Testis (tissue), 3 donors: Measurements from ENCODE around the gene TP73. TPM values are rescaled to one million over a fixed set of nuclear protein-coding genes. Genes with fewer than 3 reads are reported as not detected.

Source experiments
- DNase-seq: peaks from one replicate; pipeline ENCODE4 v3.0.0-alpha.2; 2019
- H3K27ac ChIP-seq, 2 donors: fragments of 200-600 bp; sonication (generic); one replicate each; pipeline ENCODE4 v1.5.1; 2019
- H3K27me3 ChIP-seq: fragments of 200-600 bp; sonication (generic); one replicate; pipeline ENCODE4 v1.5.1; 2019
- H3K36me3 ChIP-seq: fragments of 200-600 bp; sonication (generic); one replicate; pipeline ENCODE4 v1.5.1; 2017; ENCODE audit warnings: low read depth; ENCODE audit errors: missing control alignments
- H3K4me1 ChIP-seq: fragments of 200-600 bp; sonication (generic); one replicate; pipeline ENCODE4 v1.5.1; 2019
- H3K4me3 ChIP-seq, 2 donors: fragments of 200-600 bp; sonication (generic); one replicate each; pipeline ENCODE4 v1.5.1; 2017 to 2019
- H3K9me3 ChIP-seq: fragments of 200-600 bp; sonication (generic); one replicate; pipeline ENCODE4 v1.5.1; 2017
- CTCF ChIP-seq, 3 experiments: fragments of 450-650 bp in 2 of 3; fragments of 200-600 bp in 1 of 3; sonication (generic) in 1 of 3; IDR thresholded peaks; one replicate each; pipeline ENCODE4 v1.5.1; 2016 to 2019; ENCODE audit warnings: antibody characterized with exemption in 3 of 3, mild to moderate bottlenecking in 2 of 3, moderate library complexity in 1 of 3
- POLR2A ChIP-seq: fragments of 450-650 bp; IDR thresholded peaks from one replicate; pipeline ENCODE4 v1.6.1; 2017; ENCODE audit warnings: antibody characterized with exemption, mild to moderate bottlenecking, moderate library complexity
- WGBS, 2 donors: methylation state at CpG; one replicate each; pipeline ENCODE4 v1.1.5; 2018; 5-methylcytosine and 5-hydroxymethylcytosine counted together
- intact Hi-C: fragments of 100-400 bp; cut with DNase I; formaldehyde crosslinking; loops from one replicate; pipeline ENCODE4 v1.15.1; 2023; ENCODE audit warnings: low total_unique reads
- polyA plus RNA-seq: library from polyadenylated mRNA; stranded (reverse); fragments of 350-450 nt; fragmentation: Illumina TruSeq; extraction: RNeasy Lipid Tissue Mini Kit (QIAGEN cat#74804); gene quantifications from one replicate; pipeline ENCODE4 v1.2.3, GENCODE V29; 2014; ENCODE audit warnings: low read depth, low replicate concordance; ENCODE audit not compliant: insufficient read depth
- total RNA-seq, 2 donors: library from RNA; depleted of rRNA; stranded (reverse); fragments of >200 nt; gene quantifications; one replicate each; pipeline ENCODE4 v1.2.3, GENCODE V29; 2016

Gene TP73
- total and polyA plus RNA-seq, 3 donors from 2014 or later = 1.3 to 2.2 (median 1.5) TPM

GRCh38 chr1:3645247-3645646 lies 7.1 kb upstream of the TP73 start:
- DNase-seq = no peak
- Histone ChIP-seq H3K27ac (no peak overlapping the region), H3K27me3 (no peaks in the 10 kb centered on the region), H3K4me1 (no peaks in the 10 kb centered on the region), H3K36me3 (no peaks in the 10 kb centered on the region), H3K9me3 (no peaks in the 10 kb centered on the region), H3K4me3 (no peak overlapping the region)
- WGBS, 2 donors = 65 to 80% methylated on average over 31 to 37 of the region's 43 CpGs
- TF ChIP-seq POLR2A (no peak), CTCF (IDR thresholded peaks at IDR 0.05) (no peak)
- intact Hi-C loops = no loop called here

DNA sequence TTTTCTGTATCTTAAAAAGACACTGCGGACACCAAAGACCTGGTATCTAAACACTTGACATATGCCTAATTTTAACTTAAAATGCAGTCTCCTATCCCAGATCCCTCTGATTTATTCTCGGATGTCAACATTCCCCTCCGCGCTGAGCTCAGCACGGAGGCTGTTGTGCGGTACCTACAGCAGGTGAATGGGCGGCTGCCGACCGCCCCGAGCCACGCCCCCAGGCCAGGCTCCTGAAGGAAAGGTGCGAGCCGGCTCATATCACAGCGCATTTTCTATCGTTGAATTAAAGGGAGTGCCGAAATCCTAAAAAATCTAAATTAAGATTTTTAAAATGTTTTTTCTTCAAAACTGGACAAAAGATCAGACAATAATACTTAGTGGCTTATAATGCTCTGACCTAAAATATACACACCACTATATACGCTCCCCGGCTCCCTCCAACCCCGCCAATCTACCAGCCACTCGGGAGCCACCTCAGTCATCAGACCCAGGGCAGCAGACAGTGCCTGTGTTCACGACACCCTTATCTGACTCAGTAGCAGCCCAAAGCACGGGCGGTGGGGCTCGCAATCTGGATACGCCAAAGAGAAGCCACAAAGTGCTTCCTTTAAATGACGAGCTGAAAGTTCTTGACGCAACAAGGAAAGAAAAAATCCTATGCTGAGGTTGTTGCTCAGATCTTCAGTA lies 6.5 kb upstream of the TP73 start:
- H3K27me3 ChIP-seq = no peaks in the 10 kb centered on the region

GRCh38 chr1:3646596-3646995 lies 5.7 kb upstream of the TP73 start:
- no peak overlapping the region for H3K27ac ChIP-seq
- 93 to 96% methylated on average over 19 to 20 of the region's 20 CpGs for WGBS, 2 donors
- TF ChIP-seq POLR2A = no peak
- no peaks in the 10 kb centered on the region for H3K27me3 ChIP-seq
- intact Hi-C loops = no loop called here
- no peak overlapping the region for H3K4me3 ChIP-seq
- H3K9me3 ChIP-seq = no peaks in the 10 kb centered on the region
- H3K4me1 ChIP-seq = no peaks in the 10 kb centered on the region
- no peaks in the 10 kb centered on the region for H3K36me3 ChIP-seq
- no peak for DNase-seq

More for the DNA sequence above, 6.5 kb upstream of the TP73 start:
- H3K4me1 ChIP-seq = no peaks in the 10 kb centered on the region
- H3K9me3 ChIP-seq = no peaks in the 10 kb centered on the region
- no peak overlapping the region for H3K27ac ChIP-seq
- no peak overlapping the region for H3K4me3 ChIP-seq
- 84 to 86% methylated on average over 27 of the region's 27 CpGs for WGBS, 2 donors
- DNase-seq = no peak
- intact Hi-C loops = no loop called here
- TF ChIP-seq POLR2A (no peak), CTCF (IDR thresholded peaks at IDR 0.05) (no peak)
- H3K36me3 ChIP-seq = no peaks in the 10 kb centered on the region

DNA sequence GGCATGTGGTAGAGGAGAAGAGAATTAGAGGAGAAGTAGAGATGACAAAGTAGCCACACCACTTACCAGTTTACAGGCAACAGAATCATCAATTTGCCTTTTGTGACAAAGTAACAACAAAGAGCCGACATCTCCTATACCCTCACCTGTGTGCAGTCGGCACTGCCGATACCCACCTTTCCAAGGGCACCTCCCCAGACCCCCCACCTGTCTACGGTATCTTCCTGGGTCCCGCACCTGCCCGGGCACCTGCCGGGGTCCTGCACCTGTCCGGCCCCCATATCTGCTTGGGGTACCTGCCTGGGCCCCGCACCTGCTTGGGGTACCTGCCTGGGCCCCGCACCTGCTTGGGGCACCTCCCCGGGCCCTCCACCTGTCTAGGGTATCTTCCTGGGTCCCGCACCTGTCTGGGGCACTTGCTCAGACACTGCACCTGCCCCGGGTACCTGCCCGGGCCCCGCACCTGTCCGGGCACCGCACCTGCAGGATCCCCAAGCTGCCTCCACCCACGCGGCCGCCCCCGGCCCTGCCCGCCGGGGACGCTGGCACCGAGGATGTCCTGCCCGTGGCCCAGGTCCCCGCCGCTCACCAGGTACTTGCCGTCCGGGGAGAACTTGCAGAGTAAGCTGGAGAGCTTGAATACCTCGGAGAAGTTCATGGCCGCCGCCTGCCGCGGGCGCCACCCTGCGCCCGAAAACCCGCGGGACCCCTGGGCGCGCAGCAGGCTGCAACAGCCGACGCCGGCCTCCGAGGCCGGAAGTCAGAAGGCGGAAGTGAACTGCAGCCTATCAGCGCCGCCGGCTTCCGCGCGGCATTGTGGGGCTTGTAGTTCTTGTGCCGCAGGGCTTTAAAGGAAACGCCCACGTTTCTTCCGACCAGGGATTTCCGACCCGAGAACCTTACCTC lies 2.7 kb upstream of the TP73 start, which contains the start of gene WRAP73:
TSS of gene WRAP73 (minus strand) at position 762 of the 906 bp plus-strand sequence. CDS start at position 658, 104 bp downstream.
- no peaks in the 10 kb centered on the region for H3K27me3 ChIP-seq
- H3K4me3 ChIP-seq = peak within 1 kb of the TSS; percentile 63 to 94
- no peak within 1 kb of the TSS for H3K27ac ChIP-seq
- no peaks in the 10 kb centered on the region for H3K36me3 ChIP-seq
- intact Hi-C loops = no loop called here
- no peaks in the 10 kb centered on the region for H3K4me1 ChIP-seq
- TF ChIP-seq CTCF (IDR thresholded peaks at IDR 0.05) (no peak), POLR2A (peak; percentile 56)
- DNase-seq = peak; percentile 95
- H3K9me3 ChIP-seq = no peaks in the 10 kb centered on the region
- WGBS, 2 donors = 2 to 8% methylated on average over 14 to 59 of the region's 60 CpGs
